GM19438 (cell line): ENCODE measurements around the gene PAPPA.

Source experiments
- ATAC-seq: cut with Tn5 transposase; IDR thresholded peaks from one replicate; pipeline ENCODE4 v1.9.1; 2021; ENCODE audit warnings: low read depth; ENCODE audit not compliant: unreplicated experiment

The PAPPA gene

GRCh38 chr9:116181853-116182610, 28.4 kb downstream of the PAPPA start:
- ATAC-seq = no peak

GRCh38 chr9:116182876-116183275, 29.3 kb downstream of the PAPPA start:
- ATAC-seq = no peak

GRCh38 chr9:116187570-116188170, 34.1 kb downstream of the PAPPA start:
- no peak for ATAC-seq

GRCh38 chr9:116189683-116190082, 36.1 kb downstream of the PAPPA start:
- ATAC-seq = no peak

GRCh38 chr9:116190637-116191396, 37.2 kb downstream of the PAPPA start:
- no peak for ATAC-seq

GRCh38 chr9:116191576-116192415, 38.2 kb downstream of the PAPPA start:
- no peak for ATAC-seq

GRCh38 chr9:116193636-116194035, 40.0 kb downstream of the PAPPA start:
- no peak for ATAC-seq

GRCh38 chr9:116196806-116197205, 43.2 kb downstream of the PAPPA start:
- no peak for ATAC-seq

- no peak for ATAC-seq
Measured at GRCh38 chr9:116198344-116198743, 44.8 kb downstream of the PAPPA start.

- no peak for ATAC-seq
Measured at GRCh38 chr9:116202219-116202912, 48.8 kb downstream of the PAPPA start.

- no peak for ATAC-seq
Measured at GRCh38 chr9:116204252-116204882, 50.8 kb downstream of the PAPPA start.

- no peak for ATAC-seq
Measured at GRCh38 chr9:116207371-116208111, 54.0 kb downstream of the PAPPA start.

GRCh38 chr9:116208417-116209232, 55.0 kb downstream of the PAPPA start:
- no peak for ATAC-seq

- ATAC-seq = no peak
Measured at GRCh38 chr9:116209414-116210116, 56.0 kb downstream of the PAPPA start.

GRCh38 chr9:116212986-116213692, 59.5 kb downstream of the PAPPA start:
- ATAC-seq = no peak

GRCh38 chr9:116213693-116214047, 60.1 kb downstream of the PAPPA start:
- ATAC-seq = no peak

- ATAC-seq = no peak
Measured at GRCh38 chr9:116218399-116218798, 64.8 kb downstream of the PAPPA start.
